HG03342 (cell line): ENCODE measurements around the gene ZC3H18.
A peak's percentile ranks its signal among the peaks of the same experiment; 100 is the strongest.

ENCODE experiments used
- ATAC-seq: cut with Tn5 transposase; IDR thresholded peaks from one replicate; pipeline ENCODE4 v1.9.1; 2021; ENCODE audit warnings: mild to moderate bottlenecking, moderate library complexity; ENCODE audit not compliant: unreplicated experiment

The ZC3H18 gene

GRCh38 chr16:88619859-88620815 lies 49.9 kb downstream of the ZC3H18 start:
- no peak for ATAC-seq

GRCh38 chr16:88622125-88622524 lies 51.9 kb downstream of the ZC3H18 start:
- no peak for ATAC-seq

DNA sequence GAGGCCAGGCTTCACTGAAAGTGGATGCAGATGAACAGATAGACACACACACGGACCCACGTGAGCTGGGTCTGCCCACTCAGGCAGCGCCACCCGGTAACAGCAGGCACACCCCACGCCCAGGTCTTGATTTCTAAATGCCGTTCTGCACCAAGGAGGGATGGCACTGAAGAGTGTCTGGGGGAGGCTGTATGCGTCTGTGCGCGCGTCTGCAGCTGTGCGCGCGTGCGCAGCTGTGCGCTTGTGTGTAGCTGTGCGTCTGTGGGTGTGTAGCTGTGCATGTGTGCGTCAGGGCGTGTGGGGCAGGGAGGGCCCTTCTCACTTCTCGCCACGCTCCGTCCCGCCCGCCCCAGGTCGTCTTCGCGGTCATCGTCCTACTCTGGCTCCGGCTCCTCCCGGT lies 52.7 kb downstream of the ZC3H18 start:
- ATAC-seq = no peak

GRCh38 chr16:88623858-88624257 lies 53.7 kb downstream of the ZC3H18 start:
- no peak for ATAC-seq

DNA sequence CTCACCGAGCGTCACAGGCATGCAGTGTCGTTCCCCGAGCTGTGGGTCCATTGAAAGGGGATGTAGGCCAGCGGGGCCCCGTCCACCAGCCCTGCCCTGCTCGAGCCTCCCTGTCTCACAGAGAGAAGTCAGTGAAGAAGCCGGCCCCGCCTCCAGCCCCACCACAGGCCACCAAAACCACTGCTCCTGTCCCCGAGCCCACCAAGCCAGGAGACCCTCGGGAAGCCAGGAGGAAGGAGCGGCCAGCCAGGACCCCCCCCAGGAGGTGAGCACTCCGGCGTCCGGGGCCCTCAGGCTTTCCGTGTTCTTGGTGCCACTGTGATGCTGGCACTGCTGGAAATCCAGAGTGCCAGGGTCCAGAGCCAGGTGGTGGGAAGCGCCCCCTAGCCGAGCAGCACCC lies 54.3 kb downstream of the ZC3H18 start:
- ATAC-seq = no peak

- no peak for ATAC-seq
Observed at GRCh38 chr16:88624977-88625576, 54.9 kb downstream of the ZC3H18 start.

DNA sequence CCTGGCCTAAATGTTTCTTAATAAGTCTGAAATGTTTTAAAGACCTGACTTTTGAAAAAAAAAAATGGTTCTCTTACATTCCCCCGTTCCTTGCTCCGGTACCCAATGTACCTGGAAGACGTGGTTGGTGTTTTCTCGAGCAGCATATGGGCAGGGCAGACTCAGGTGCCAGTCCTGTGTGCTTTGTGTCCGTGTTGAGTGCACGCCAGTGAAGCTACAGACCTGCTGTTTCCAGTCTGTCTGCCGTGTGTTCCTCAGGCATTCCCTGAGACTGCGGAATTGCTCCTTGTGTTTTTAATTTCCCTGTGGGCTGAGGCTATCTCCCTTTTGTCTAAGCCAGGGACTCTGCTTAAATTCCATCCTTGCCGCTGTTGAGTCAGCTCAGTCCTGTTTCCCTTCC lies 56.4 kb downstream of the ZC3H18 start:
- no peak for ATAC-seq

DNA sequence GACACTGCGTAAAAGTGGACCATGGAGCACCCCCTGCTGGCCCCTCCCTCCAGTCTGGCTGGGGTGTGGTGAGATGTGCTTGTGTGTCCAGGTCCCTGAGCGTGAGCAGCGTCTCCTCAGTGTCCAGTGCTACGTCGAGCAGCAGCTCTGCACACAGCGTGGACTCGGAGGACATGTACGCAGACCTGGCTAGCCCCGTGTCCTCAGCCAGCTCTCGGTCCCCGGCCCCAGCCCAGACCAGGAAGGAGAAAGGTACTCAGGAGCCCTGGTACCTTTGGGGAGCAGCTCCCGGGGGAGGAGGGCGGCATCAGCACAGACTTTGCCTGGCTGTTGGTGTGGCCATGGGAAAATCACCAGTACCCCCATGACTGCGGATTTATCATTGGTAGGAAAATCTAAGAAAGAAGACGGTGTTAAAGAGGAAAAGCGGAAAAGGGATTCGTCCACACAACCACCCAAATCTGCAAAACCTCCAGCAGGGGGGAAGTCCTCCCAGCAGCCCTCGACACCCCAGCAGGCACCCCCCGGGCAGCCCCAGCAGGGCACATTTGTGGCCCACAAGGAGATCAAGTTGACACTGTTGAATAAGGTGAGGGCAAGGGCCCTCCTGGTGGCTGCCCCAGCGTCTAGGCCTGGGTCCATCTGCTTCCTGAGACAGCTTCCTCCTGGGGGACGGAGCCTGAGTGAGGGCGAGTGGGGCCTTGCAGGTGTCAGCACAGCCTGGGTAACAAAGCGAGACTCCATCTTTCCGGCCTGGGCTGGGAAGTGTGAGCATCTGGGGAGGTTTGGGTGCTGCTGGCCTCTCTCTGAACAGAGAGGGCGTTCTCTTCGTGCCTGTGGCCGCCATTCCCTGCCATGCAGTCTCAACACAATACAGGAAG lies 57.6 kb downstream of the ZC3H18 start:
- ATAC-seq = no peak

DNA sequence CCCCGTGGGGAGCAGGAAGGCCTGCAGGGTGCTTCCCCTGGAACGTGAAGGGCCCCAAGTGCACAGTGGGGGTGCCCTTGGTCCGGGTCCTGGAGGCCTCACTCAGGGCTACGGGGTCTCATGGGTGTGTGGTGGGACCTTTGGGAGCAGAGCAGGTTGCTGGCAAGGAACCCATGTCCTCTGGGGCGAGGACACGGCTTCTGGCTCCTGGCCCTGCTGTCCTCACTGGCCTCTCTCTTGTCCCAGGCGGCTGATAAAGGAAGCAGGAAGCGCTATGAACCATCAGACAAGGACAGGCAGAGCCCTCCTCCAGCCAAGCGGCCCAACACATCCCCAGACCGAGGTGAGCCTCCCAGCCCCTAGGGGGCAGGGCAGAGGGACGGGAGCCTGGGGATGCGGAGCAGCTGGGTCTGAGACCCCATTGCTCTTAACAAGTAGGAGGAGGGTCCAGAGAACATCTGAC lies 58.3 kb downstream of the ZC3H18 start:
- ATAC-seq = no peak

- no peak for ATAC-seq
Observed at GRCh38 chr16:88629835-88630234, 59.6 kb downstream of the ZC3H18 start.

DNA sequence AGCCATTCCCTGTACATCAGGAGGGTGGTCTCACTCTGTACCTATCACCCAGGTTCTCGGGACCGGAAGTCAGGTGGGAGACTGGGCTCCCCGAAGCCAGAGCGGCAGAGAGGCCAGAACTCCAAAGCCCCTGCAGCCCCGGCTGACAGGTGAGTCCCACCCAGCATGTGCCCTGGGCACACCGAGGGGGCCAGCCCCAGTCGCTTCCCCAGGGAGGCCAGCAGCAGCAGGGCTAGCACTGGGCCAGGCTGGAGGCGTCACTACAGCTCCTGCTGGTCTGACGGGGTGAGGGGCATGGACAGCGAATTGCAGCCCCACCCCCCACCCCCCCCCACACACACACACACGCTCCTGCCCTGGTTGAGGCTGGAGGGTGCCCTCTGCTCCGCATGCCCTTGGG lies 60.2 kb downstream of the ZC3H18 start:
- no peak for ATAC-seq

GRCh38 chr16:88630941-88631340 lies 60.7 kb downstream of the ZC3H18 start:
- no peak for ATAC-seq

- ATAC-seq = no peak
Observed at GRCh38 chr16:88631384-88631783, 61.2 kb downstream of the ZC3H18 start.

DNA sequence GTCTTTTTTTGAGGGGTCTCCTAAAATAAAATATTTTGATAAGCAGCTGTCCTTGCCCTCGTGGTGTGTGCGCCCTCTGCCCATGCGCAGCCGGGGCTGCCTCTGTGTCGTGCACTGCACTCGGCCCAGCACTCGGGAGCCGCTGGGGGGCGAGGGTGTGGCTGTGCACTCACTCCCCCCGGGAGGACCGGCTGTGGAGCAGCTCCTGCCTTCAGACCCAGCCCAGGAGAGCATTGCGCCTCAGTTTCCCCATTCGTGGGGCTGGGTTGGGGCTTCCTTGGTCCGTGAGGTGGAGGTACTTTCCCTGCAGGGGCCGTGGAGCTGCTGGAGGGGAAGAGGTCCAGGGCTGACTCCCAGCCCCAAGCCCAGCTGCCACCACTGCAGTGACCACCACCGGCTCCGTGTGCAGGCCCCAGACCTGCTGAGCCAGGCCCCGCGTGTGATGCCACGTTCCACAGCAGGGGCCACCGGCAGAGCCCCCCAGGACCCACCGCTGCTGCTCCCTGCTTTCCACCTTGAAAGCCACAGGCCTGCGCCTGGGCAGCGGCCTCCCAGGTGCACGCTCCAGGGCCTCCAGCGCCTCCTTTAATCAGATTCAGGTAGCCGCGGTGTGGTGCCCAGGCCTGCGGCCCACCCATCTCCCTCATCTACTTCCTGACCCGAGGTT lies 61.9 kb downstream of the ZC3H18 start:
- ATAC-seq = no peak

DNA sequence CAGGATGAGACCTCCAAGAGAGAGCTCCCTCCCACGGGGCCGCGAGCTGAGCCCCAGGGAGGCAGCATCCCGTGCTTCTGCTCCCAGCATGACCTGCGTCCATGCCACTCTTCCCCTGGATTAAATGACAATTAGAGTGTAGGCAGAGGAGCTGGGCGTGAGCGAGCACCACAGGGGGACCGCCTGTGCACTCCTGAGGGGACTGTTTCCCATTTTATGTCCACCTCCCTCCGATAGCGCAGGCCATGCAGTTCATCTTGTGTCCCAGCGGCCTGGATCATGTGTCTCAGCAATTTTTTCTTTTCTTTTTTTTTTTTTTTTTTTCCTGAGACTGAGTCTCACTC lies 62.4 kb downstream of the ZC3H18 start:
- no peak for ATAC-seq

DNA sequence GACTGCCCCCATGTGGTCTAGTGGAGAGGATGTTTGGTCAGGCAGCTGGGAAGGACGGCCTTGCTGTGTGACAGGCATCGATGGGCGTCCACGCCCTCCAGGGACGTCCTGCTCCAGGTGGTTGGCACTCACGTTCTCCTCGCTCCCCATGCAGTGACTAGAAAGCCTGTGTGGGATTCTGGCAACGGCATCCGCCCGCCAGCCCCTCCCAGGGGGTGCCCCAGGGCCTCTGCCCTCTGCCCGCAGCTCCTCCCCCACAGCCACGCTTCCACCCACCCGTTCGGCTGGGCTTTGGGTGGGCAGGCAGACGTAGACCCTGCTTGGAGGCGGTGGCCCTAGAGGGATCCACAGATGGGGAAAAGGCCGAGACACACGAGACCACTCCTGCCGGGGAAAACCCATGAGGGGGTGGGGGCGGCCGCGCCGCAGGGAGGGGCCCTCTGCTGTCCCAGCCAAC lies 63.5 kb downstream of the ZC3H18 start:
- peak; percentile 14 for ATAC-seq

- peak; percentile 37 for ATAC-seq
Observed at GRCh38 chr16:88634141-88634993, 64.2 kb downstream of the ZC3H18 start.

DNA sequence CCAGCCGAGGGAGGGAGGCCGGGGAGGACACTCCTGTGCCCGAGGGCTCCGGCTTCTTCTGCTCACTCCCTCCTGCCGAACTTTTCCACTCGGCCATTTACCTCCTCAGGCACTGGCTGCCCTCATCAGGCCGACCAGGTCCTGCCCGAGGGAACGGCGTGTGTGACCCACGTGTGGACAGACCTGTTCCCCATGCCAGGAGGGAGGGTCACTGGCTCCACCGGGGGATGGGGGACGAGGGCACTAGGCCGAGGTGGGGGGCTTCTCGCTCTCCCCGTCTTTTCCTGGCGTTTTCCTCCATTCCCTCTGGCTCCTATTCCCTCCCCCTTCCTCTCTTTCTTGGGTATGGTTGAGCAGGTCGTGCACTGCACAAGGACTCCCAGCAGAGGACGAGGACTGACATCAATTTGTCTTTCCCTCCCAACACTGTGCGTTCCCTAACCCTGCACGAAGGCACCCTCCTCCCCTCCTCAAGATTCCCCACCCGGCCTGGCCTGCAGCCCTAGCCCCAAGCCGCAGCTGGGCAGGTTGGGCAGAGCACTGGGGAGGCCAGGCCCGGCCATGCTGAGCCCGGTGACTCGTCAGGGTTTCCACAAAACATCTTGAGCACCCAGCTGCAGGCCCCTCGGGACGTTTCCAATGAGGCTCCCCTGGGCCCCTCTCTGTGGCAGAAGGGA lies 64.9 kb downstream of the ZC3H18 start:
- no peak for ATAC-seq

DNA sequence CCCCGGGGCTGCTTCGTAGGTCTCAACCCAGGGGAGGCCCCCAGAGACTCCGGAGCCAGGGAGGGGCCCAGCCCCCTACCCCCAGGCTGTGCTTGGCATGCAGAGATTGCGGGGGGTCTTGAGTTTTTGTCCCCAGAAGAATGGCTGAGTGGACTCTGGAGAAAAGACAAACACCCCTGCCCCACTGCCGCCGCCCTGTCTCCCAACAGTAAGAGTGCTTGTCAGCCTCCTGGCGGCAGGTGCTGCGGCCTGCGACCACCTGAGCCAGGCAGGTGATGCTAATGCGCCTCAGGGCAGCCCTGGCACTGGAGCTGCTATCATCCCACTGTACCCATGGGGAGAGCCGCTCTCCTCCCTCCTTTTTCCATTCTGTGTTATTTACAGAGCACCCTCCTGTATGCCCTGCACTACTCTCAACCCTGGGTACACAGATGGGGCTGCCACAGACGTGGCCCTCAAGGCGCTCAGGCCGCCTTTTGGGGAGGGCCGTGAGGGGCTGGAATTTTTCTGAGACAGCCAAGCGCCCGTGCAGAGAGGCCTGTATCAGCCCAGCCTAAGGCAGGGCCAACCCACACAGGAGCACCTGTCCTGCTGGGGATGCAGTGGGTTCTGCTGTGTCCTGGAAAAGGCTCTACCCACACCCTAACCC lies 65.6 kb downstream of the ZC3H18 start:
- no peak for ATAC-seq
